Keratinocyte (primary cell): ENCODE measurements around the gene ETFA. TPM values are rescaled to one million over a fixed set of nuclear protein-coding genes. Genes with fewer than 3 reads are reported as not detected.

ENCODE experiments used
- DNase-seq: peaks from one replicate; pipeline ENCODE4 v3.0.0-alpha.2; 2011; ENCODE audit warnings: low read depth, missing footprints, low spot score
- FAIRE-seq: peaks from 2 replicates; lab custom pipeline; 2011; peaks lifted over from hg19 to GRCh38; lab: Jason Lieb, UNC
- H2AFZ ChIP-seq: 2 replicates; pipeline ENCODE4 v1.6.0; 2012; ENCODE audit warnings: low read length, control low read depth, inconsistent platforms; ENCODE audit not compliant: control insufficient read depth
- H3K27ac ChIP-seq: 2 replicates; pipeline ENCODE4 v1.5.1; 2011; ENCODE audit warnings: low read length; ENCODE audit not compliant: control insufficient read depth, insufficient read depth
- H3K27me3 ChIP-seq: 3 replicates; pipeline ENCODE4 v1.6.0; 2011; ENCODE audit warnings: low read length; ENCODE audit not compliant: control insufficient read depth, insufficient read depth; ENCODE audit errors: extremely low read depth
- H3K36me3 ChIP-seq, 2 experiments: 2 replicates in 1 of 2; 3 replicates in 1 of 2; pipeline ENCODE4 v1.5.1; 2011; ENCODE audit warnings: low read length in 2 of 2, mild to moderate bottlenecking in 1 of 2; ENCODE audit not compliant: control insufficient read depth in 2 of 2, insufficient read depth in 2 of 2; ENCODE audit errors: extremely low read depth in 1 of 2
- H3K4me1 ChIP-seq: 3 replicates; pipeline ENCODE4 v1.5.1; 2011; ENCODE audit warnings: low read length; ENCODE audit not compliant: control insufficient read depth, insufficient read depth; ENCODE audit errors: extremely low read depth
- H3K4me2 ChIP-seq: 3 replicates; pipeline ENCODE4 v1.6.0; 2011; ENCODE audit warnings: low read depth, low read length; ENCODE audit not compliant: control insufficient read depth, insufficient read depth; ENCODE audit errors: extremely low read depth
- H3K4me3 ChIP-seq, 3 experiments: fragments of 200-600 bp in 1 of 3; sonication (generic) in 1 of 3; 2 replicates in 2 of 3; 3 replicates in 1 of 3; pipeline ENCODE4 v1.5.1; 2011 to 2016; ENCODE audit warnings: low read length in 3 of 3, mild to moderate bottlenecking in 3 of 3, control low read depth in 2 of 3, inconsistent platforms in 1 of 3, low read depth in 1 of 3, mixed read lengths in 1 of 3, mixed run types in 1 of 3, moderate library complexity in 1 of 3; ENCODE audit not compliant: control insufficient read depth in 2 of 3, insufficient read depth in 2 of 3; ENCODE audit errors: extremely low read depth in 1 of 3
- H3K79me2 ChIP-seq: 2 replicates; pipeline ENCODE4 v1.6.0; 2012; ENCODE audit warnings: low read length; ENCODE audit not compliant: control insufficient read depth, insufficient read depth
- H3K9ac ChIP-seq: 3 replicates; pipeline ENCODE4 v1.6.0; 2011; ENCODE audit warnings: low read length; ENCODE audit not compliant: control insufficient read depth, insufficient read depth; ENCODE audit errors: extremely low read depth
- H3K9me1 ChIP-seq: 3 replicates; pipeline ENCODE4 v1.6.0; 2011; ENCODE audit warnings: low read length; ENCODE audit not compliant: control insufficient read depth, insufficient read depth; ENCODE audit errors: extremely low read depth
- H3K9me3 ChIP-seq: 2 replicates; pipeline ENCODE4 v1.5.1; 2012; ENCODE audit warnings: low read depth, low read length; ENCODE audit not compliant: control insufficient read depth
- H4K20me1 ChIP-seq: 3 replicates; pipeline ENCODE4 v1.6.0; 2011; ENCODE audit warnings: low read length; ENCODE audit not compliant: control insufficient read depth, insufficient read depth; ENCODE audit errors: extremely low read depth
- EZH2 ChIP-seq: IDR thresholded peaks from one replicate; pipeline ENCODE4 v1.6.1; 2012; ENCODE audit warnings: inconsistent platforms, mild to moderate bottlenecking, low read length, moderate library complexity
- dilution Hi-C: fragments of 300-500 bp; cut with MboI; formaldehyde crosslinking; loops from one replicate; pipeline ENCODE4 v1.7.0; 2020; ENCODE audit warnings: low sequenced_read_pairs; ENCODE audit not compliant: extremely low pct_ligation_motif_present
- polyA plus RNA-seq, 5 experiments: library from polyadenylated mRNA; depleted of rRNA in 3 of 5; stranded (reverse) in 3 of 5; stranded (forward) in 1 of 5; unstranded in 1 of 5; fragments of >200 nt; gene quantifications; 1 replicate in 1 of 5; 2 replicates in 3 of 5; 3 replicates in 1 of 5; pipeline versions ENCODE4 v1.2.1 to v1.2.3, GENCODE V29; 2011 to 2012; ENCODE audit warnings: missing spikeins in 2 of 5, low read depth in 1 of 5, low replicate concordance in 1 of 5
- TF ChIP-seq, protein P1 (sequence below), 3 experiments: IDR thresholded peaks in 1 of 3; conservative IDR thresholded peaks in 1 of 3; optimal IDR thresholded peaks in 1 of 3; 2 replicates in 2 of 3; 3 replicates in 1 of 3; pipeline versions ENCODE3 to v1.5.1; 2011; ENCODE audit warnings: low read length in 3 of 3, mild to moderate bottlenecking in 3 of 3, moderate library complexity in 2 of 3, control low read depth in 1 of 3, inconsistent platforms in 1 of 3; ENCODE audit not compliant: insufficient read depth in 2 of 3; ENCODE audit errors: extremely low read depth in 1 of 3

ETFA gene
- polyA plus RNA-seq, 1 donor (not counting 4 experiments of a cell fraction or from before 2014, with no cell fraction given): 230 TPM

- Histone ChIP-seq H3K9me1 (no peaks in the 10 kb centered on the region), H3K9me3 (no peaks in the 10 kb centered on the region), H3K4me1 (peaks cover 11% of the 10 kb centered on the region), H4K20me1 (no peaks in the 10 kb centered on the region), H3K9ac (no peak overlapping the region), H2AFZ (no peak overlapping the region), H3K4me3 (no peak overlapping the region), H3K27me3 (peaks cover 73% of the 10 kb centered on the region), H3K4me2 (no peak overlapping the region), H3K36me3 (no peaks in the 10 kb centered on the region), H3K27ac (no peak overlapping the region), H3K79me2 (no peaks in the 10 kb centered on the region)
- TF ChIP-seq, protein P1, sequence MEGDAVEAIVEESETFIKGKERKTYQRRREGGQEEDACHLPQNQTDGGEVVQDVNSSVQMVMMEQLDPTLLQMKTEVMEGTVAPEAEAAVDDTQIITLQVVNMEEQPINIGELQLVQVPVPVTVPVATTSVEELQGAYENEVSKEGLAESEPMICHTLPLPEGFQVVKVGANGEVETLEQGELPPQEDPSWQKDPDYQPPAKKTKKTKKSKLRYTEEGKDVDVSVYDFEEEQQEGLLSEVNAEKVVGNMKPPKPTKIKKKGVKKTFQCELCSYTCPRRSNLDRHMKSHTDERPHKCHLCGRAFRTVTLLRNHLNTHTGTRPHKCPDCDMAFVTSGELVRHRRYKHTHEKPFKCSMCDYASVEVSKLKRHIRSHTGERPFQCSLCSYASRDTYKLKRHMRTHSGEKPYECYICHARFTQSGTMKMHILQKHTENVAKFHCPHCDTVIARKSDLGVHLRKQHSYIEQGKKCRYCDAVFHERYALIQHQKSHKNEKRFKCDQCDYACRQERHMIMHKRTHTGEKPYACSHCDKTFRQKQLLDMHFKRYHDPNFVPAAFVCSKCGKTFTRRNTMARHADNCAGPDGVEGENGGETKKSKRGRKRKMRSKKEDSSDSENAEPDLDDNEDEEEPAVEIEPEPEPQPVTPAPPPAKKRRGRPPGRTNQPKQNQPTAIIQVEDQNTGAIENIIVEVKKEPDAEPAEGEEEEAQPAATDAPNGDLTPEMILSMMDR (optimal IDR thresholded peaks at IDR 0.05 in 1 of 3, IDR thresholded peaks at IDR 0.05 in 1 of 3, conservative IDR thresholded peaks at IDR 0.05 in 1 of 3; ENCODE audit: extremely low read depth in 1 of 3, insufficient read depth in 2 of 3, low read length in 3 of 3): no peak
- TF ChIP-seq EZH2: no peak
- dilution Hi-C loops: no loop called here
- peak; percentile 9 for FAIRE-seq
- DNase-seq: no peak
Measured at GRCh38 chr15:76344893-76345582, 33.8 kb upstream of the ETFA start.

DNA sequence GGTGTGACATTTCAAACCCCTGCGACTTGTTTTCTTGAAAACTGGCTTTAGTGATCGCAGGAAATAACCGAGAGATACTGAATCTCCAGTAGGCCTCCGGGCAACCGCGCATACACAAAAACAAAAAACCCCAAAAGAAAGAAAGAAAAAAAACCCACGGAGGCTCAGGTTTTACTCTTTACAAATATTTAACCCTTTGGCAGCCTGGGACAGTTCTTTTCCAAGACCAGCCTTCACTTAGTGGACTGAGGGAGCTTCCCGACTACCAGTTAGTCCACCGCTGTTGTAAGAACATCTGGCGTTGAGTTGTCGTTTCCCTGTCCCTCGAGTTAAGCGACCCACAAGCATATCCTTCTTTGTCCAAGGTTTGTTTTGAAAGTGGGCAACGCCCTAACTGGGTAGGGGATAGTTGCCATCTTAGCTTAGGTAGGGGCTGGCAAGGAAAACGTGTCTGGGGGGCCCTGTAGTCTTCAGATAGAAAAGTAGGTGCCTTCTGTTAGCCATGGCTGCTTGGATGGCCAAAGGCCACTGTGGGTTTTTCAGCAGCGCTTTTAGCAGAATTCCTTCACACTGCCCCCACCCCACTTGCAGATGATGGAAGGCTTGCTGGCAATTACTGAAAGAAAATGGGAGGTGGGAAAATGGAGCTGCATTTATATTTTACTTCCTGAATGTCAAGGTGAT is 32.2 kb upstream of the ETFA start:
- H4K20me1 ChIP-seq: peaks cover 5% of the 10 kb centered on the region
- H3K9me3 ChIP-seq: peaks cover 1% of the 10 kb centered on the region
- DNase-seq: no peak
- no peak for FAIRE-seq
- no peaks in the 10 kb centered on the region for H3K79me2 ChIP-seq
- peaks cover 15% of the 10 kb centered on the region for H3K4me1 ChIP-seq
- no peak overlapping the region for H2AFZ ChIP-seq
- dilution Hi-C loops: no loop called here
- no peaks in the 10 kb centered on the region for H3K36me3 ChIP-seq
- peaks cover 89% of the 10 kb centered on the region for H3K27me3 ChIP-seq
- peak; percentile 46 for TF ChIP-seq EZH2
- TF ChIP-seq, protein P1 (optimal IDR thresholded peaks at IDR 0.05 in 1 of 3, IDR thresholded peaks at IDR 0.05 in 1 of 3, conservative IDR thresholded peaks at IDR 0.05 in 1 of 3; ENCODE audit: extremely low read depth in 1 of 3, insufficient read depth in 2 of 3, low read length in 3 of 3): no peak
- no peak overlapping the region for H3K9ac ChIP-seq
- no peak overlapping the region for H3K4me2 ChIP-seq
- H3K4me3 ChIP-seq: no peak overlapping the region
- H3K9me1 ChIP-seq: no peaks in the 10 kb centered on the region
- H3K27ac ChIP-seq: no peak overlapping the region
